IMR-90 (cell line): ENCODE data around the gene RNF225. TPM values are rescaled to one million over a fixed set of nuclear protein-coding genes. Genes with fewer than 3 reads are reported as not detected.

Experiments used
- ATAC-seq: fragments of 200-7000 bp; cut with Tn5 transposase; 2 replicates; pipeline ENCODE4 v1.9.1; 2020; ENCODE audit warnings: low read depth, mild to moderate bottlenecking, moderate library complexity
- BruUV-seq: library from RNA; stranded (reverse); fragments of 400-500 nt; replicated peaks from 2 replicates; lab custom pipeline; 2021; lab: Mats Ljungman, UMichigan
- CTCF ChIA-PET: fragments of 300-600 bp; formaldehyde crosslinking; extraction: SDS; loops from one replicate; lab custom pipeline; 2021; ENCODE audit warnings: antibody characterized with exemption; lab: Yijun Ruan, JAX
- POLR2A ChIA-PET: fragments of 300-600 bp; sonication (Branson Sonifier 250); formaldehyde crosslinking; loops from one replicate; lab custom pipeline; 2022; ENCODE audit warnings: antibody characterized with exemption; ENCODE audit not compliant: unreplicated experiment; lab: Charles Lee
- DNase-seq: peaks from one replicate; pipeline ENCODE4 v3.0.0; 2013
- H2AFZ ChIP-seq: replicated peaks from 2 replicates; pipeline ENCODE3; 2013; ENCODE audit warnings: low read length, mild to moderate bottlenecking; ENCODE audit not compliant: poor library complexity
- H2AK5ac ChIP-seq: 2 replicates; pipeline ENCODE4 v1.6.1; 2013; ENCODE audit warnings: low read depth, low read length, inconsistent platforms
- H2AK9ac ChIP-seq: replicated peaks from 2 replicates; pipeline ENCODE3; 2013; ENCODE audit warnings: mild to moderate bottlenecking, low read depth, low read length, moderate library complexity; ENCODE audit not compliant: poor library complexity
- H2BK120ac ChIP-seq: 2 replicates; pipeline ENCODE4 v1.6.1; 2013; ENCODE audit warnings: low read depth, low read length, inconsistent platforms
- H2BK15ac ChIP-seq: 3 replicates; pipeline ENCODE4 v1.6.1; 2013; ENCODE audit warnings: low read depth, low read length, inconsistent platforms
- H2BK20ac ChIP-seq: 2 replicates; pipeline ENCODE4 v1.6.1; 2013; ENCODE audit warnings: low read depth, mild to moderate bottlenecking, inconsistent platforms, low read length, moderate library complexity
- H2BK5ac ChIP-seq: 2 replicates; pipeline ENCODE4 v1.6.1; 2013; ENCODE audit warnings: mild to moderate bottlenecking, low read depth, low read length, inconsistent platforms; ENCODE audit not compliant: poor library complexity, severe bottlenecking
- H3K14ac ChIP-seq: replicated peaks from 2 replicates; pipeline ENCODE4 v1.6.1; 2013; ENCODE audit warnings: low read depth, low read length, inconsistent platforms
- H3K18ac ChIP-seq: 2 replicates; pipeline ENCODE4 v1.6.1; 2013; ENCODE audit warnings: low read depth, low read length, control low read depth
- H3K23ac ChIP-seq: 2 replicates; pipeline ENCODE4 v1.6.1; 2013; ENCODE audit warnings: low read depth, low read length, inconsistent platforms
- H3K27ac ChIP-seq: 2 replicates; pipeline ENCODE4 v1.5.1; 2013; ENCODE audit warnings: mild to moderate bottlenecking, control low read depth, low read length; ENCODE audit not compliant: insufficient read depth
- H3K27me3 ChIP-seq: 2 replicates; pipeline ENCODE4 v1.6.1; 2013; ENCODE audit warnings: low read length; ENCODE audit not compliant: control insufficient read depth, insufficient read depth
- H3K36me3 ChIP-seq: 2 replicates; pipeline ENCODE4 v1.6.1; 2013; ENCODE audit warnings: low read length, mixed read lengths; ENCODE audit not compliant: control insufficient read depth, insufficient read depth
- H3K4ac ChIP-seq: 2 replicates; pipeline ENCODE4 v1.6.1; 2013; ENCODE audit warnings: low read depth, low read length, inconsistent platforms
- H3K4me1 ChIP-seq: 2 replicates; pipeline ENCODE4 v1.6.1; 2013; ENCODE audit warnings: low read length, mixed read lengths; ENCODE audit not compliant: control insufficient read depth, insufficient read depth
- H3K4me2 ChIP-seq: 2 replicates; pipeline ENCODE4 v1.6.1; 2013; ENCODE audit warnings: low read depth, mild to moderate bottlenecking, control low read depth, low read length, moderate library complexity
- H3K4me3 ChIP-seq: 2 replicates; pipeline ENCODE4 v1.5.1; 2013; ENCODE audit warnings: low read depth, mild to moderate bottlenecking, control low read depth, low read length, moderate library complexity; ENCODE audit not compliant: insufficient read depth
- H3K56ac ChIP-seq: 2 replicates; pipeline ENCODE4 v1.6.1; 2013; ENCODE audit warnings: low read length, inconsistent platforms; ENCODE audit not compliant: insufficient read depth; ENCODE audit errors: extremely low read depth
- H3K79me1 ChIP-seq, 2 experiments: 2 replicates each; pipeline ENCODE4 v1.6.1; 2013; ENCODE audit warnings: low read length in 2 of 2, inconsistent platforms in 1 of 2, low read depth in 1 of 2
- H3K9ac ChIP-seq: 2 replicates; pipeline ENCODE4 v1.6.1; 2013; ENCODE audit warnings: low read depth, low read length, control low read depth
- H3K9me1 ChIP-seq: 2 replicates; pipeline ENCODE4 v1.6.1; 2013; ENCODE audit warnings: low read length, inconsistent platforms; ENCODE audit not compliant: insufficient read depth
- H3K9me3 ChIP-seq: 2 replicates; pipeline ENCODE4 v1.6.1; 2013; ENCODE audit warnings: low read length; ENCODE audit not compliant: control insufficient read depth, insufficient read depth
- H4K20me1 ChIP-seq: 2 replicates; pipeline ENCODE4 v1.6.1; 2013; ENCODE audit warnings: low read length, inconsistent platforms; ENCODE audit not compliant: insufficient read depth
- H4K5ac ChIP-seq: 2 replicates; pipeline ENCODE4 v1.6.1; 2013; ENCODE audit warnings: mild to moderate bottlenecking, low read depth, low read length, control low read depth
- H4K8ac ChIP-seq, 2 experiments: 2 replicates each; pipeline ENCODE4 v1.6.1; 2013; ENCODE audit warnings: low read depth in 2 of 2, low read length in 2 of 2, control low read depth in 1 of 2, inconsistent platforms in 1 of 2
- H4K91ac ChIP-seq: 2 replicates; pipeline ENCODE4 v1.6.1; 2013; ENCODE audit warnings: low read depth, low read length, inconsistent platforms; ENCODE audit not compliant: insufficient read depth
- MXI1 ChIP-seq: IDR thresholded peaks from 2 replicates; pipeline ENCODE4 v1.6.1; 2012; ENCODE audit warnings: low read depth, mild to moderate bottlenecking, low read length, moderate library complexity, borderline replicate concordance
- NFE2L2 ChIP-seq: fragments of 150-350 bp; IDR thresholded peaks from 2 replicates; pipeline ENCODE4 v1.6.1; 2016; ENCODE audit warnings: low read depth, mild to moderate bottlenecking, low read length
- WGBS, 2 experiments: methylation state at CpG; one replicate each; pipeline versions ENCODE4 v1.1.5 to v1.1.7; 2013; ENCODE audit warnings: missing lambda C conversion rate in 2 of 2; ENCODE audit not compliant: insufficient read length in 1 of 2; ENCODE audit errors: extremely low coverage in 2 of 2; 5-methylcytosine and 5-hydroxymethylcytosine counted together
- dilution Hi-C: fragments of 300-500 bp; cut with HindIII; formaldehyde crosslinking; loops from one replicate; pipeline ENCODE4 v1.14.3; 2018; ENCODE audit warnings: low sequenced_read_pairs; ENCODE audit not compliant: unreplicated experiment
- in situ Hi-C: fragments of 300-500 bp; cut with MboI; formaldehyde crosslinking; loops from 3 replicates; pipeline ENCODE4 v1.14.3; 2019; ENCODE audit warnings: low sequenced_read_pairs, inconsistent platforms, mixed read lengths
- intact Hi-C: fragments of 100-400 bp; cut with micrococcal nuclease; formaldehyde crosslinking; loops from 2 replicates; pipeline ENCODE4 v1.10.0; 2022
- polyA plus RNA-seq, 3 experiments: library from polyadenylated mRNA; depleted of rRNA; stranded (reverse); fragments of >200 nt; gene quantifications; 2 replicates each; pipeline ENCODE4 v1.2.3, GENCODE V29; 2012; ENCODE audit warnings: low replicate concordance in 1 of 3
- total RNA-seq: library from RNA; depleted of rRNA; stranded (reverse); fragments of >200 nt; gene quantifications from 2 replicates; pipeline ENCODE4 v1.2.3, GENCODE V29; 2012
- TF ChIP-seq, protein P1 (sequence below): fragments of 150-350 bp; IDR thresholded peaks from 2 replicates; pipeline ENCODE4 v1.6.1; 2017; ENCODE audit warnings: mild to moderate bottlenecking, antibody characterized with exemption, low read length, low read depth

Gene RNF225
- total and polyA plus RNA-seq, 2 of the 4 experiments (the other 2 are of a cell fraction): 0.10 TPM; not detected in 1

- peaks cover 22% of the 10 kb centered on the region for H3K9me3 ChIP-seq
- TF ChIP-seq MXI1: no peak
- no peak for TF ChIP-seq NFE2L2
- TF ChIP-seq, protein P1, sequence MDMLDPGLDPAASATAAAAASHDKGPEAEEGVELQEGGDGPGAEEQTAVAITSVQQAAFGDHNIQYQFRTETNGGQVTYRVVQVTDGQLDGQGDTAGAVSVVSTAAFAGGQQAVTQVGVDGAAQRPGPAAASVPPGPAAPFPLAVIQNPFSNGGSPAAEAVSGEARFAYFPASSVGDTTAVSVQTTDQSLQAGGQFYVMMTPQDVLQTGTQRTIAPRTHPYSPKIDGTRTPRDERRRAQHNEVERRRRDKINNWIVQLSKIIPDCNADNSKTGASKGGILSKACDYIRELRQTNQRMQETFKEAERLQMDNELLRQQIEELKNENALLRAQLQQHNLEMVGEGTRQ: no peak
- no peak overlapping the region for H2BK5ac ChIP-seq
- ATAC-seq (peak; percentile 27; the same call in 1 of the 2 replicates), DNase-seq (no peak)
- no peaks in the 10 kb centered on the region for H3K27me3 ChIP-seq
- peaks cover 49% of the 10 kb centered on the region for H3K36me3 ChIP-seq
- H3K23ac ChIP-seq: no peak overlapping the region
- H2AK9ac ChIP-seq: no peak overlapping the region
- H2AK5ac ChIP-seq: no peak overlapping the region
- no peaks in the 10 kb centered on the region for H3K4me1 ChIP-seq
- no peaks in the 10 kb centered on the region for H4K20me1 ChIP-seq
- dilution Hi-C loops (no loop called here), intact Hi-C loops (no loop called here), in situ Hi-C loops (no loop called here)
- H3K27ac ChIP-seq: no peak overlapping the region
- POLR2A ChIA-PET: no interaction called here
- H2BK20ac ChIP-seq: no peak overlapping the region
- no peak overlapping the region for H3K4ac ChIP-seq
- H3K4me2 ChIP-seq: no peak overlapping the region
- H3K4me3 ChIP-seq: no peak overlapping the region
- H3K56ac ChIP-seq: no peak overlapping the region
- H4K5ac ChIP-seq: no peak overlapping the region
- H2AFZ ChIP-seq: no peak overlapping the region
- H3K9ac ChIP-seq: no peak overlapping the region
- WGBS, 2 experiments: 96% methylated on average over 5 of the region's 5 CpGs; no CpG with 5 or more reads in 1 of the 2 experiments
- BruUV-seq: no TSS peak
- H2BK120ac ChIP-seq: no peak overlapping the region
- no peak overlapping the region for H2BK15ac ChIP-seq
- H4K8ac ChIP-seq: no peak overlapping the region
- no peak overlapping the region for H4K91ac ChIP-seq
- CTCF ChIA-PET: no interaction called here
- H3K79me1 ChIP-seq: peaks cover 23 to 32% of the 10 kb centered on the region in 2 experiments
- H3K18ac ChIP-seq: no peak overlapping the region
- no peak overlapping the region for H3K14ac ChIP-seq
- H3K9me1 ChIP-seq: no peaks in the 10 kb centered on the region
These were observed 21.1 kb downstream of the RNF225 start for GRCh38 chr19:58416604-58417003.
